OCI-LY1 (cell line): Measurements from ENCODE around the gene GALNT18.

Experiments used
- H2AFZ ChIP-seq: fragments of 200-600 bp; sonication (generic), shearing (Covaris generic); 2 replicates; pipeline ENCODE4 v1.6.0; 2014; ENCODE audit warnings: antibody characterized with exemption, mild to moderate bottlenecking, low read length
- H3F3A ChIP-seq: fragments of 200-600 bp; sonication (generic), shearing (Covaris generic); 2 replicates; pipeline ENCODE4 v1.6.0; 2014; ENCODE audit warnings: mild to moderate bottlenecking, antibody characterized with exemption, low read length, moderate library complexity; ENCODE audit not compliant: insufficient read depth
- H3K27ac ChIP-seq: fragments of 200-600 bp; sonication (generic); 2 replicates; pipeline ENCODE4 v1.5.1; 2014; ENCODE audit warnings: low read length, mixed run types, mild to moderate bottlenecking, low read depth; ENCODE audit not compliant: poor library complexity, severe bottlenecking
- H3K27me3 ChIP-seq: fragments of 200-600 bp; sonication (generic); 2 replicates; pipeline ENCODE4 v1.6.0; 2014; ENCODE audit warnings: antibody characterized with exemption, mild to moderate bottlenecking, low read length, moderate library complexity; ENCODE audit not compliant: insufficient read depth
- H3K36me3 ChIP-seq: fragments of 200-600 bp; sonication (generic); 2 replicates; pipeline ENCODE4 v1.6.1; 2014; ENCODE audit warnings: mild to moderate bottlenecking, antibody characterized with exemption, low read length, moderate library complexity, mixed read lengths; ENCODE audit not compliant: insufficient read depth
- H3K4me1 ChIP-seq: fragments of 200-600 bp; sonication (generic); 2 replicates; pipeline ENCODE4 v1.5.1; 2014; ENCODE audit warnings: mild to moderate bottlenecking, low read length, moderate library complexity; ENCODE audit not compliant: insufficient read depth, severe bottlenecking
- H3K4me2 ChIP-seq: fragments of 200-600 bp; sonication (generic), shearing (Covaris generic); 2 replicates; pipeline ENCODE4 v1.6.1; 2014; ENCODE audit warnings: low read length
- H3K4me3 ChIP-seq: fragments of 200-600 bp; sonication (generic); 2 replicates; pipeline ENCODE4 v1.5.1; 2014; ENCODE audit warnings: low read length, low read depth, mild to moderate bottlenecking, mixed read lengths; ENCODE audit not compliant: poor library complexity, severe bottlenecking
- H3K79me2 ChIP-seq: fragments of 200-600 bp; shearing (Covaris generic); 2 replicates; pipeline ENCODE4 v1.6.1; 2016; ENCODE audit warnings: mixed run types, low read length, mixed read lengths; ENCODE audit not compliant: insufficient read depth
- H3K9ac ChIP-seq: fragments of 200-600 bp; sonication (generic), shearing (Covaris generic); 2 replicates; pipeline ENCODE4 v1.6.1; 2014; ENCODE audit warnings: mild to moderate bottlenecking, low read length, mixed read lengths
- H3K9me2 ChIP-seq: fragments of 200-600 bp; sonication (generic), shearing (Covaris generic); 2 replicates; pipeline ENCODE4 v1.6.1; 2014; ENCODE audit warnings: low read depth, mild to moderate bottlenecking, low read length, mixed read lengths
- H3K9me3 ChIP-seq: fragments of 200-600 bp; shearing (Covaris generic); 2 replicates; pipeline ENCODE4 v1.6.1; 2014; ENCODE audit warnings: low read length, mixed read lengths
- H4K20me1 ChIP-seq: fragments of 200-600 bp; sonication (generic), shearing (Covaris generic); 2 replicates; pipeline ENCODE4 v1.6.0; 2016; ENCODE audit warnings: mild to moderate bottlenecking, low read length; ENCODE audit not compliant: insufficient read depth
- EZH2 ChIP-seq: fragments of 200-600 bp; sonication (generic), shearing (Covaris generic); IDR thresholded peaks from 2 replicates; pipeline ENCODE4 v1.8.0; 2017; ENCODE audit warnings: borderline replicate concordance, mixed run types, mild to moderate bottlenecking, antibody characterized with exemption, low read length, moderate library complexity, mixed read lengths
- TF ChIP-seq, protein P1 (sequence below): fragments of 200-600 bp; sonication (generic), shearing (Covaris generic); IDR thresholded peaks from 2 replicates; pipeline ENCODE4 v1.5.1; 2017; ENCODE audit warnings: mild to moderate bottlenecking, antibody characterized with exemption, low read length, moderate library complexity, mixed read lengths

The GALNT18 gene

DNA sequence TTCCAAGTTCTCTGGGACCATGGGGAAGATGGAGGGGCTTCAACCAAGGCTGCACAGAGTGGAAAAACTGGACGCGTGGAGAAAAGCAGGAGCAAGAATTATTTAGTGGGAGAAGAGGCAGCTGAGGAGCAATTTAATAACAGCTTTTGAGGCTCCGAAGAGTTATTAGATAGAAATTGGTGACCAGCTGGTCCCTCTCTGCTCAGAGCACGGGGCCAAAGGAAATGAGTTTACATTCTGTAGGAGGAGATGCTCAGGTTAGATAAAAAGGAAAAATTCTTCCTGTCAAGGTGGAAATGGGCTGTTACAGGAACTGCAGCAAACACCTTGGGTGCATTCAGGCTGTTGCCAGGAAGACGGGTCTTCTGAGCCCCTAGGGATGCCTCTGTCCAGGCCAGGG lies 47.0 kb upstream of the GALNT18 start:
- H2AFZ ChIP-seq = no peak overlapping the region
- no peak overlapping the region for H3K4me2 ChIP-seq
- 0 out of 2 replicates have a peak, but pooled peaks cover 4% of the 10 kb centered on the region for H3K27me3 ChIP-seq

DNA sequence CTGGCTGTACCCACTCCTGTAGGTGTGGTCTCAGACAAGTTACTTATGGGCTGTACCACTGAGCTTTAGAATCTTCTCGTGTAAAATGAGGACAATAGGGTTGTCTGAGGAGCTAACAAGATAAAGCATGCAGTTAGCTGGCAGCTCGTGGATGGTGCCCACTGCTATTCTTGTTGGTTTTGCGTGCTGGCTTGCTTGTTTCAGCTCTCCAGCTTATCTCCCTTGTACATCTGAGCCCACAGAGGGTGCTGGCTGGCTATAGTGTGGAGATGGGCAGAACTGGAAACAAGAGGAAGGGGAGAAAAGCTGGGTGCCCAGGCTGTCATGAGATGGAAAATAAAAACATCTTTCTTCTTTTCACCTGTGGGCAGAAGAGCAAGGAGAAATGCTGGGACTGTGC lies 46.5 kb upstream of the GALNT18 start:
- no peak for TF ChIP-seq EZH2
- TF ChIP-seq, protein P1, sequence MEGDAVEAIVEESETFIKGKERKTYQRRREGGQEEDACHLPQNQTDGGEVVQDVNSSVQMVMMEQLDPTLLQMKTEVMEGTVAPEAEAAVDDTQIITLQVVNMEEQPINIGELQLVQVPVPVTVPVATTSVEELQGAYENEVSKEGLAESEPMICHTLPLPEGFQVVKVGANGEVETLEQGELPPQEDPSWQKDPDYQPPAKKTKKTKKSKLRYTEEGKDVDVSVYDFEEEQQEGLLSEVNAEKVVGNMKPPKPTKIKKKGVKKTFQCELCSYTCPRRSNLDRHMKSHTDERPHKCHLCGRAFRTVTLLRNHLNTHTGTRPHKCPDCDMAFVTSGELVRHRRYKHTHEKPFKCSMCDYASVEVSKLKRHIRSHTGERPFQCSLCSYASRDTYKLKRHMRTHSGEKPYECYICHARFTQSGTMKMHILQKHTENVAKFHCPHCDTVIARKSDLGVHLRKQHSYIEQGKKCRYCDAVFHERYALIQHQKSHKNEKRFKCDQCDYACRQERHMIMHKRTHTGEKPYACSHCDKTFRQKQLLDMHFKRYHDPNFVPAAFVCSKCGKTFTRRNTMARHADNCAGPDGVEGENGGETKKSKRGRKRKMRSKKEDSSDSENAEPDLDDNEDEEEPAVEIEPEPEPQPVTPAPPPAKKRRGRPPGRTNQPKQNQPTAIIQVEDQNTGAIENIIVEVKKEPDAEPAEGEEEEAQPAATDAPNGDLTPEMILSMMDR = no peak
- no peaks in the 10 kb centered on the region for H3K36me3 ChIP-seq
- H3F3A ChIP-seq = no peaks in the 10 kb centered on the region
- no peaks in the 10 kb centered on the region for H3K4me1 ChIP-seq
- no peaks in the 10 kb centered on the region for H3K9me3 ChIP-seq
- H2AFZ ChIP-seq = no peak overlapping the region
- H3K9ac ChIP-seq = no peak overlapping the region
- no peak overlapping the region for H3K4me2 ChIP-seq
- no peak overlapping the region for H3K4me3 ChIP-seq
- H3K27ac ChIP-seq = no peak overlapping the region
- no peaks in the 10 kb centered on the region for H4K20me1 ChIP-seq
- 0 out of 2 replicates have a peak, but pooled peaks cover 4% of the 10 kb centered on the region for H3K27me3 ChIP-seq
- H3K79me2 ChIP-seq = no peaks in the 10 kb centered on the region
- H3K9me2 ChIP-seq = no peaks in the 10 kb centered on the region

More for the DNA sequence above, 47.0 kb upstream of the GALNT18 start:
- H3K79me2 ChIP-seq = no peaks in the 10 kb centered on the region
- no peak overlapping the region for H3K9ac ChIP-seq
- H4K20me1 ChIP-seq = no peaks in the 10 kb centered on the region
- TF ChIP-seq, protein P1 = no peak
- no peak for TF ChIP-seq EZH2
- H3K9me2 ChIP-seq = no peaks in the 10 kb centered on the region
- no peaks in the 10 kb centered on the region for H3K4me1 ChIP-seq
- H3F3A ChIP-seq = no peaks in the 10 kb centered on the region
- H3K4me3 ChIP-seq = no peak overlapping the region
- no peak overlapping the region for H3K27ac ChIP-seq
- H3K9me3 ChIP-seq = no peaks in the 10 kb centered on the region
- H3K36me3 ChIP-seq = no peaks in the 10 kb centered on the region

DNA sequence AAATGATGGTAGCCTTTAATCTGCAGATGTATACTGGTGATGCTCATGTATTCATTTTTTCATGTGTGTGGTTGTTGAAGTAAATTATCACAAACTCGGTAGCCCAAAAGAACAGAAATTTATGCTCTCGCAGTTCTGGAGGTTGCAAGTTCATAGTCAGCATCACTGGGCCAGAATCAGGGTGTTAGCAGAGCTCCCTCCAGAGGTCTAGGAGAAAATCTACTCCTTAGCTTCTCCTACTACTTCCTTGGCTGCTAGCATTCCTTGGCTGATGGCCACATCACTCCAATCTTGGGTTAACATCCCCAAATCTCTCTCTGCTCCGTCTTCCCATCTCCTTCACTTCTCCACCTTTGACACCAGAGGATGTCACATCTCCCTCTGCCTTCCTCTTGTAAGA lies 45.3 kb upstream of the GALNT18 start:
- TF ChIP-seq, protein P1 = peak; percentile 21; the same call in 1 of the 2 replicates
- no peak for TF ChIP-seq EZH2
- Histone ChIP-seq H3K79me2 (no peaks in the 10 kb centered on the region), H3K36me3 (no peaks in the 10 kb centered on the region), H3F3A (no peaks in the 10 kb centered on the region), H3K4me1 (no peaks in the 10 kb centered on the region), H3K27me3 (0 out of 2 replicates have a peak, but pooled peaks cover 4% of the 10 kb centered on the region), H2AFZ (no peak overlapping the region), H3K4me3 (no peak overlapping the region), H3K27ac (no peak overlapping the region), H3K9ac (no peak overlapping the region), H4K20me1 (no peaks in the 10 kb centered on the region), H3K9me2 (no peaks in the 10 kb centered on the region), H3K4me2 (no peak overlapping the region), H3K9me3 (no peaks in the 10 kb centered on the region)
